Ovary (tissue), 3 donors: ENCODE results near the gene RNU4-1.

ENCODE experiments used
- CTCF ChIP-seq, 3 donors: fragments of 450-650 bp in 2 of 3; fragments of 200-600 bp in 1 of 3; IDR thresholded peaks; one replicate each; pipeline versions ENCODE4 v1.5.1 to v1.8.0; 2016 to 2022; ENCODE audit warnings: antibody characterized with exemption in 3 of 3, mild to moderate bottlenecking in 1 of 3
- EP300 ChIP-seq: sonication (generic); formaldehyde crosslinking; IDR thresholded peaks from one replicate; pipeline ENCODE4 v1.6.1; 2017; ENCODE audit warnings: antibody characterized with exemption
- POLR2A ChIP-seq: fragments of 450-650 bp; IDR thresholded peaks from one replicate; pipeline ENCODE4 v1.6.1; 2017; ENCODE audit warnings: antibody characterized with exemption, mild to moderate bottlenecking, moderate library complexity
- donor health status: DM: no; HTN: no; CAD: no.

- TF ChIP-seq CTCF (IDR thresholded peaks at IDR 0.05) (no peak), POLR2A (no peak), EP300 (no peak)
Measured at GRCh38 chr12:120252071-120252906, 40.7 kb downstream of the RNU4-1 start.
